GM23338 (cell line): ENCODE data around the gene ULK3. TPM values are rescaled to one million over a fixed set of nuclear protein-coding genes. Genes with fewer than 3 reads are reported as not detected.

ENCODE experiments used
- ATAC-seq: fragments of 200-7000 bp; cut with Tn5 transposase; 3 replicates; pipeline ENCODE4 v1.9.1; 2020
- DNase-seq: peaks from one replicate; pipeline ENCODE4 v3.0.0-alpha.2; 2015; ENCODE audit warnings: low spot score
- H2AFZ ChIP-seq: fragments of 200-600 bp; sonication (generic); 2 replicates; pipeline ENCODE4 v1.8.0; 2016; ENCODE audit warnings: antibody characterized with exemption, mild to moderate bottlenecking, moderate library complexity
- H3F3A ChIP-seq: fragments of 200-600 bp; sonication (generic); replicated peaks from 2 replicates; pipeline ENCODE4 v1.8.0; 2017; ENCODE audit warnings: antibody characterized with exemption, mixed run types, low read depth
- H3K27ac ChIP-seq: fragments of 200-600 bp; sonication (generic); 2 replicates; pipeline ENCODE4 v1.6.1; 2016; ENCODE audit warnings: low read depth
- H3K27me3 ChIP-seq: fragments of 200-600 bp; sonication (generic); 2 replicates; pipeline ENCODE4 v1.8.0; 2016; ENCODE audit warnings: mild to moderate bottlenecking, mixed run types, moderate library complexity; ENCODE audit not compliant: insufficient read depth
- H3K36me3 ChIP-seq: fragments of 200-600 bp; sonication (generic); 2 replicates; pipeline ENCODE4 v1.8.0; 2016; ENCODE audit warnings: mild to moderate bottlenecking; ENCODE audit not compliant: insufficient read depth
- H3K4me1 ChIP-seq: fragments of 200-600 bp; sonication (generic); 2 replicates; pipeline ENCODE4 v1.8.0; 2016; ENCODE audit warnings: mild to moderate bottlenecking, moderate library complexity; ENCODE audit not compliant: insufficient read depth
- H3K4me2 ChIP-seq: fragments of 200-600 bp; sonication (generic); 2 replicates; pipeline ENCODE4 v1.7.1; 2017; ENCODE audit warnings: mixed run types
- H3K4me3 ChIP-seq: fragments of 200-600 bp; sonication (generic); 2 replicates; pipeline ENCODE4 v1.6.1; 2016; ENCODE audit warnings: mixed run types
- H3K79me2 ChIP-seq: fragments of 200-600 bp; sonication (generic); replicated peaks from 2 replicates; pipeline ENCODE4 v1.8.0; 2017; ENCODE audit warnings: mild to moderate bottlenecking; ENCODE audit not compliant: insufficient read depth
- H3K9me2 ChIP-seq: fragments of 200-600 bp; sonication (generic); 2 replicates; pipeline ENCODE4 v1.8.0; 2017; ENCODE audit not compliant: insufficient read depth
- H4K20me1 ChIP-seq: fragments of 200-600 bp; sonication (generic); replicated peaks from 2 replicates; pipeline ENCODE4 v1.8.0; 2017; ENCODE audit warnings: mild to moderate bottlenecking; ENCODE audit not compliant: insufficient read depth
- H3K27ac Mint-ChIP-seq: 2 replicates; pipeline ENCODE4 v1.8.0; 2020; ENCODE audit warnings: inconsistent platforms, mild to moderate bottlenecking, moderate library complexity, mixed read lengths
- H3K27me3 Mint-ChIP-seq: 3 replicates; pipeline ENCODE4 v1.8.0; 2022; ENCODE audit warnings: low read depth, mild to moderate bottlenecking, moderate library complexity, mixed read lengths, inconsistent platforms; ENCODE audit not compliant: insufficient read depth, poor library complexity
- H3K36me3 Mint-ChIP-seq: 3 replicates; pipeline ENCODE4 v1.8.0; 2021; ENCODE audit warnings: low read depth, mild to moderate bottlenecking, inconsistent platforms, moderate library complexity, mixed read lengths
- H3K4me1 Mint-ChIP-seq: 3 replicates; pipeline ENCODE4 v1.8.0; 2020; ENCODE audit warnings: mild to moderate bottlenecking, inconsistent platforms, mixed read lengths
- H3K4me3 Mint-ChIP-seq: 3 replicates; pipeline ENCODE4 v1.8.0; 2021; ENCODE audit warnings: moderate library complexity, mild to moderate bottlenecking, inconsistent platforms, mixed read lengths
- H3K9me3 Mint-ChIP-seq: 3 replicates; pipeline ENCODE4 v1.8.0; 2020; ENCODE audit warnings: moderate library complexity, mild to moderate bottlenecking, inconsistent platforms, mixed read lengths
- CREB1 ChIP-seq: fragments of 250-450 bp; sonication (Bioruptor Pico); IDR thresholded peaks from 2 replicates; pipeline ENCODE4 v1.5.0; 2020; ENCODE audit warnings: low read depth, mild to moderate bottlenecking, moderate library complexity
- EZH2 ChIP-seq: fragments of 200-600 bp; sonication (generic); IDR thresholded peaks from one replicate; pipeline ENCODE4 v1.8.0; 2017; ENCODE audit warnings: antibody characterized with exemption, mild to moderate bottlenecking, low read depth; ENCODE audit not compliant: unreplicated experiment
- EZH2phosphoT487 ChIP-seq: fragments of 200-600 bp; sonication (generic); IDR thresholded peaks from one replicate; pipeline ENCODE4 v1.8.1; 2018; ENCODE audit warnings: antibody characterized with exemption; ENCODE audit not compliant: unreplicated experiment
- JUNB ChIP-seq: IDR thresholded peaks from one replicate; pipeline ENCODE4 v1.6.1; 2016; ENCODE audit warnings: antibody characterized with exemption; ENCODE audit not compliant: unreplicated experiment
- NANOG ChIP-seq: IDR thresholded peaks from 2 replicates; pipeline ENCODE4 v1.6.1; 2016; ENCODE audit warnings: antibody characterized with exemption, borderline replicate concordance
- POLR2AphosphoS5 ChIP-seq: IDR thresholded peaks from 2 replicates; pipeline ENCODE4 v1.6.1; 2016; ENCODE audit warnings: antibody characterized with exemption, low read depth
- STAT1 ChIP-seq: IDR thresholded peaks from one replicate; pipeline ENCODE4 v1.6.1; 2016; ENCODE audit warnings: antibody characterized with exemption; ENCODE audit not compliant: unreplicated experiment
- ZNF114 ChIP-seq: fragments of 250-450 bp; sonication (Bioruptor Pico); IDR thresholded peaks from 2 replicates; pipeline ENCODE4 v1.5.0; 2020; ENCODE audit warnings: mild to moderate bottlenecking, moderate library complexity
- ZNF331 ChIP-seq: fragments of 250-450 bp; sonication (Bioruptor Pico); IDR thresholded peaks from 2 replicates; pipeline ENCODE4 v1.5.0; 2020; ENCODE audit warnings: low read depth, mild to moderate bottlenecking, moderate library complexity
- polyA plus RNA-seq: library from polyadenylated mRNA; unstranded; fragments of >200 nt; fragmentation: Nextera tagmentation; extraction: Ambion mirVana; gene quantifications from 2 replicates; pipeline ENCODE4 v1.2.1, GENCODE V29; 2016
- total RNA-seq: library from RNA; depleted of rRNA; stranded (reverse); fragments of >200 nt; shearing (Covaris generic); gene quantifications from 2 replicates; pipeline ENCODE4 v1.2.3, GENCODE V29; 2014
- TF ChIP-seq, protein P1 (sequence below): IDR thresholded peaks from 2 replicates; pipeline ENCODE4 v1.6.1; 2016; ENCODE audit warnings: antibody characterized with exemption
- TF ChIP-seq, protein P2 (sequence below): fragments of 250-450 bp; sonication (Bioruptor Pico); IDR thresholded peaks from 2 replicates; pipeline ENCODE4 v1.5.0; 2020; ENCODE audit warnings: mild to moderate bottlenecking, moderate library complexity
- TF ChIP-seq, protein P3 (sequence below): IDR thresholded peaks from one replicate; pipeline ENCODE4 v1.6.1; 2018; ENCODE audit warnings: antibody characterized with exemption; ENCODE audit not compliant: unreplicated experiment
- TF ChIP-seq, protein P4 (sequence below), 2 experiments: fragments of 200-600 bp in 1 of 2; sonication (generic) in 1 of 2; conservative IDR thresholded peaks; 2 replicates each; pipeline versions ENCODE4 v1.5.1 to v1.6.1; 2016 to 2017; ENCODE audit warnings: antibody characterized with exemption in 2 of 2, low read depth in 2 of 2, mild to moderate bottlenecking in 2 of 2, moderate library complexity in 1 of 2

The ULK3 gene
- total and polyA plus RNA-seq, 2 experiments from 2014 or later, result 20.3 to 35.4 TPM

DNA sequence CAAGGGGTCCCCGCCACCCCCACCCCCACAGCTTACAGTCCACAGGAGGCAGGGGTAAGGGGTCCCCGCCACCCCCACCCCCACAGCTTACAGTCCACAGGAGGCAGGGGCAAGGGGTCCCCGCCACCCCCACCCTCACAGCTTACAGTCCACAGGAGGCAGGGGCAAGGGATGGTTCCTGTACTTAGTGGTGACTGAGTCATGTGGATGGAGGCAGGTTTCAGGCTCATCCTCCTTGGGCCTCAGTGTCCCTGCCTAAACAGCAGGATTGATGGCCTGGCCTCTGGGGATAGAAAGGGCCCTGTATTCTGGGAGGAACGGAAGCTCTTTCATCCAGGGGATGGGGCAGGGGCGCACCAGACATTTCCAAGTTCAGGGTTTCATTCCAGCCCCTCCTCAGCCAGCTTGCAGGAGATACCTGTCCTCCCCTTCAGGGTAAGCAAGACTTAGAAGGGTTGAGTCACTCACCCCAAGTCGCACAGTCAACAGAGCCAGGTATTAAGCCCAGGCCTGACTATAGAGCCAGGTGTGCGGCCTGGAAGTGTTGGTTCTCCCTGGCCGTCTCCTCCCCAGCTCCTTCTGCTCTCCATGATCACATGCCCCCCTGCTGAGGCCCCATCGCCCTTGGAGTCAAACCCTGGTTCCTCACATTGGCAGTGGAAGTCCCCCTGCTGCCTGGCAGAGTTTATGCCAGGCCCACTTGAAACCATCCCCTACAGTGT lies 48.5 kb downstream of the ULK3 start:
- H3K27me3 Mint-ChIP-seq, result peaks cover 16% of the 10 kb centered on the region
- H3K36me3 Mint-ChIP-seq, result no peaks in the 10 kb centered on the region
- ATAC-seq (no peak), DNase-seq (no peak)
- H3K9me3 Mint-ChIP-seq, result no peaks in the 10 kb centered on the region
- no peak overlapping the region for H3K27ac Mint-ChIP-seq
- Histone ChIP-seq H3F3A (no peaks in the 10 kb centered on the region), H3K9me2 (no peaks in the 10 kb centered on the region), H3K27ac (no peak overlapping the region), H3K27me3 (no peaks in the 10 kb centered on the region), H3K4me1 (peaks cover 5% of the 10 kb centered on the region), H3K4me3 (no peak overlapping the region), H3K79me2 (peaks cover 16% of the 10 kb centered on the region), H3K36me3 (no peaks in the 10 kb centered on the region), H2AFZ (no peak overlapping the region), H3K4me2 (no peak overlapping the region), H4K20me1 (peaks cover 29% of the 10 kb centered on the region)
- TF ChIP-seq ZNF331 (CRISPR knock-in tag) (no peak), CREB1 (no peak), ZNF114 (CRISPR knock-in tag) (no peak), NANOG (no peak), STAT1 (no peak), JUNB (no peak), EZH2 (no peak), EZH2phosphoT487 (no peak), POLR2AphosphoS5 (no peak)
- TF ChIP-seq, protein P1, sequence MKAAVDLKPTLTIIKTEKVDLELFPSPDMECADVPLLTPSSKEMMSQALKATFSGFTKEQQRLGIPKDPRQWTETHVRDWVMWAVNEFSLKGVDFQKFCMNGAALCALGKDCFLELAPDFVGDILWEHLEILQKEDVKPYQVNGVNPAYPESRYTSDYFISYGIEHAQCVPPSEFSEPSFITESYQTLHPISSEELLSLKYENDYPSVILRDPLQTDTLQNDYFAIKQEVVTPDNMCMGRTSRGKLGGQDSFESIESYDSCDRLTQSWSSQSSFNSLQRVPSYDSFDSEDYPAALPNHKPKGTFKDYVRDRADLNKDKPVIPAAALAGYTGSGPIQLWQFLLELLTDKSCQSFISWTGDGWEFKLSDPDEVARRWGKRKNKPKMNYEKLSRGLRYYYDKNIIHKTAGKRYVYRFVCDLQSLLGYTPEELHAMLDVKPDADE, result no peak
- TF ChIP-seq, protein P2, sequence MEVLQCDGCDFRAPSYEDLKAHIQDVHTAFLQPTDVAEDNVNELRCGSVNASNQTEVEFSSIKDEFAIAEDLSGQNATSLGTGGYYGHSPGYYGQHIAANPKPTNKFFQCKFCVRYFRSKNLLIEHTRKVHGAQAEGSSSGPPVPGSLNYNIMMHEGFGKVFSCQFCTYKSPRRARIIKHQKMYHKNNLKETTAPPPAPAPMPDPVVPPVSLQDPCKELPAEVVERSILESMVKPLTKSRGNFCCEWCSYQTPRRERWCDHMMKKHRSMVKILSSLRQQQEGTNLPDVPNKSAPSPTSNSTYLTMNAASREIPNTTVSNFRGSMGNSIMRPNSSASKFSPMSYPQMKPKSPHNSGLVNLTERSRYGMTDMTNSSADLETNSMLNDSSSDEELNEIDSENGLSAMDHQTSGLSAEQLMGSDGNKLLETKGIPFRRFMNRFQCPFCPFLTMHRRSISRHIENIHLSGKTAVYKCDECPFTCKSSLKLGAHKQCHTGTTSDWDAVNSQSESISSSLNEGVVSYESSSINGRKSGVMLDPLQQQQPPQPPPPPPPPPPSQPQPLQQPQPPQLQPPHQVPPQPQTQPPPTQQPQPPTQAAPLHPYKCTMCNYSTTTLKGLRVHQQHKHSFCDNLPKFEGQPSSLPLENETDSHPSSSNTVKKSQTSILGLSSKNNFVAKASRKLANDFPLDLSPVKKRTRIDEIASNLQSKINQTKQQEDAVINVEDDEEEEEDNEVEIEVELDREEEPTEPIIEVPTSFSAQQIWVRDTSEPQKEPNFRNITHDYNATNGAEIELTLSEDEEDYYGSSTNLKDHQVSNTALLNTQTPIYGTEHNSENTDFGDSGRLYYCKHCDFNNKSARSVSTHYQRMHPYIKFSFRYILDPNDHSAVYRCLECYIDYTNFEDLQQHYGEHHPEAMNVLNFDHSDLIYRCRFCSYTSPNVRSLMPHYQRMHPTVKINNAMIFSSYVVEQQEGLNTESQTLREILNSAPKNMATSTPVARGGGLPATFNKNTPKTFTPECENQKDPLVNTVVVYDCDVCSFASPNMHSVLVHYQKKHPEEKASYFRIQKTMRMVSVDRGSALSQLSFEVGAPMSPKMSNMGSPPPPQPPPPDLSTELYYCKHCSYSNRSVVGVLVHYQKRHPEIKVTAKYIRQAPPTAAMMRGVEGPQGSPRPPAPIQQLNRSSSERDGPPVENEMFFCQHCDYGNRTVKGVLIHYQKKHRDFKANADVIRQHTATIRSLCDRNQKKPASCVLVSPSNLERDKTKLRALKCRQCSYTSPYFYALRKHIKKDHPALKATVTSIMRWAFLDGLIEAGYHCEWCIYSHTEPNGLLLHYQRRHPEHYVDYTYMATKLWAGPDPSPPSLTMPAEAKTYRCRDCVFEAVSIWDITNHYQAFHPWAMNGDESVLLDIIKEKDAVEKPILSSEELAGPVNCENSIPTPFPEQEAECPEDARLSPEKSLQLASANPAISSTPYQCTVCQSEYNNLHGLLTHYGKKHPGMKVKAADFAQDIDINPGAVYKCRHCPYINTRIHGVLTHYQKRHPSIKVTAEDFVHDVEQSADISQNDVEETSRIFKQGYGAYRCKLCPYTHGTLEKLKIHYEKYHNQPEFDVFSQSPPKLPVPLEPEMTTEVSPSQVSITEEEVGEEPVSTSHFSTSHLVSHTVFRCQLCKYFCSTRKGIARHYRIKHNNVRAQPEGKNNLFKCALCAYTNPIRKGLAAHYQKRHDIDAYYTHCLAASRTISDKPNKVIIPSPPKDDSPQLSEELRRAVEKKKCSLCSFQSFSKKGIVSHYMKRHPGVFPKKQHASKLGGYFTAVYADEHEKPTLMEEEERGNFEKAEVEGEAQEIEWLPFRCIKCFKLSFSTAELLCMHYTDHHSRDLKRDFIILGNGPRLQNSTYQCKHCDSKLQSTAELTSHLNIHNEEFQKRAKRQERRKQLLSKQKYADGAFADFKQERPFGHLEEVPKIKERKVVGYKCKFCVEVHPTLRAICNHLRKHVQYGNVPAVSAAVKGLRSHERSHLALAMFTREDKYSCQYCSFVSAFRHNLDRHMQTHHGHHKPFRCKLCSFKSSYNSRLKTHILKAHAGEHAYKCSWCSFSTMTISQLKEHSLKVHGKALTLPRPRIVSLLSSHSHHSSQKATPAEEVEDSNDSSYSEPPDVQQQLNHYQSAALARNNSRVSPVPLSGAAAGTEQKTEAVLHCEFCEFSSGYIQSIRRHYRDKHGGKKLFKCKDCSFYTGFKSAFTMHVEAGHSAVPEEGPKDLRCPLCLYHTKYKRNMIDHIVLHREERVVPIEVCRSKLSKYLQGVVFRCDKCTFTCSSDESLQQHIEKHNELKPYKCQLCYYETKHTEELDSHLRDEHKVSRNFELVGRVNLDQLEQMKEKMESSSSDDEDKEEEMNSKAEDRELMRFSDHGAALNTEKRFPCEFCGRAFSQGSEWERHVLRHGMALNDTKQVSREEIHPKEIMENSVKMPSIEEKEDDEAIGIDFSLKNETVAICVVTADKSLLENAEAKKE, result no peak
- TF ChIP-seq, protein P3, sequence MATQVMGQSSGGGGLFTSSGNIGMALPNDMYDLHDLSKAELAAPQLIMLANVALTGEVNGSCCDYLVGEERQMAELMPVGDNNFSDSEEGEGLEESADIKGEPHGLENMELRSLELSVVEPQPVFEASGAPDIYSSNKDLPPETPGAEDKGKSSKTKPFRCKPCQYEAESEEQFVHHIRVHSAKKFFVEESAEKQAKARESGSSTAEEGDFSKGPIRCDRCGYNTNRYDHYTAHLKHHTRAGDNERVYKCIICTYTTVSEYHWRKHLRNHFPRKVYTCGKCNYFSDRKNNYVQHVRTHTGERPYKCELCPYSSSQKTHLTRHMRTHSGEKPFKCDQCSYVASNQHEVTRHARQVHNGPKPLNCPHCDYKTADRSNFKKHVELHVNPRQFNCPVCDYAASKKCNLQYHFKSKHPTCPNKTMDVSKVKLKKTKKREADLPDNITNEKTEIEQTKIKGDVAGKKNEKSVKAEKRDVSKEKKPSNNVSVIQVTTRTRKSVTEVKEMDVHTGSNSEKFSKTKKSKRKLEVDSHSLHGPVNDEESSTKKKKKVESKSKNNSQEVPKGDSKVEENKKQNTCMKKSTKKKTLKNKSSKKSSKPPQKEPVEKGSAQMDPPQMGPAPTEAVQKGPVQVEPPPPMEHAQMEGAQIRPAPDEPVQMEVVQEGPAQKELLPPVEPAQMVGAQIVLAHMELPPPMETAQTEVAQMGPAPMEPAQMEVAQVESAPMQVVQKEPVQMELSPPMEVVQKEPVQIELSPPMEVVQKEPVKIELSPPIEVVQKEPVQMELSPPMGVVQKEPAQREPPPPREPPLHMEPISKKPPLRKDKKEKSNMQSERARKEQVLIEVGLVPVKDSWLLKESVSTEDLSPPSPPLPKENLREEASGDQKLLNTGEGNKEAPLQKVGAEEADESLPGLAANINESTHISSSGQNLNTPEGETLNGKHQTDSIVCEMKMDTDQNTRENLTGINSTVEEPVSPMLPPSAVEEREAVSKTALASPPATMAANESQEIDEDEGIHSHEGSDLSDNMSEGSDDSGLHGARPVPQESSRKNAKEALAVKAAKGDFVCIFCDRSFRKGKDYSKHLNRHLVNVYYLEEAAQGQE, result no peak
- TF ChIP-seq, protein P4, sequence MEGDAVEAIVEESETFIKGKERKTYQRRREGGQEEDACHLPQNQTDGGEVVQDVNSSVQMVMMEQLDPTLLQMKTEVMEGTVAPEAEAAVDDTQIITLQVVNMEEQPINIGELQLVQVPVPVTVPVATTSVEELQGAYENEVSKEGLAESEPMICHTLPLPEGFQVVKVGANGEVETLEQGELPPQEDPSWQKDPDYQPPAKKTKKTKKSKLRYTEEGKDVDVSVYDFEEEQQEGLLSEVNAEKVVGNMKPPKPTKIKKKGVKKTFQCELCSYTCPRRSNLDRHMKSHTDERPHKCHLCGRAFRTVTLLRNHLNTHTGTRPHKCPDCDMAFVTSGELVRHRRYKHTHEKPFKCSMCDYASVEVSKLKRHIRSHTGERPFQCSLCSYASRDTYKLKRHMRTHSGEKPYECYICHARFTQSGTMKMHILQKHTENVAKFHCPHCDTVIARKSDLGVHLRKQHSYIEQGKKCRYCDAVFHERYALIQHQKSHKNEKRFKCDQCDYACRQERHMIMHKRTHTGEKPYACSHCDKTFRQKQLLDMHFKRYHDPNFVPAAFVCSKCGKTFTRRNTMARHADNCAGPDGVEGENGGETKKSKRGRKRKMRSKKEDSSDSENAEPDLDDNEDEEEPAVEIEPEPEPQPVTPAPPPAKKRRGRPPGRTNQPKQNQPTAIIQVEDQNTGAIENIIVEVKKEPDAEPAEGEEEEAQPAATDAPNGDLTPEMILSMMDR (conservative IDR thresholded peaks at IDR 0.05; ENCODE audit: low read depth in 2 of 2), result no peak
- H3K4me1 Mint-ChIP-seq, result peaks cover 11% of the 10 kb centered on the region
- H3K4me3 Mint-ChIP-seq, result no peak overlapping the region
